ENCODE results near the gene TBXA2R.

DNA sequence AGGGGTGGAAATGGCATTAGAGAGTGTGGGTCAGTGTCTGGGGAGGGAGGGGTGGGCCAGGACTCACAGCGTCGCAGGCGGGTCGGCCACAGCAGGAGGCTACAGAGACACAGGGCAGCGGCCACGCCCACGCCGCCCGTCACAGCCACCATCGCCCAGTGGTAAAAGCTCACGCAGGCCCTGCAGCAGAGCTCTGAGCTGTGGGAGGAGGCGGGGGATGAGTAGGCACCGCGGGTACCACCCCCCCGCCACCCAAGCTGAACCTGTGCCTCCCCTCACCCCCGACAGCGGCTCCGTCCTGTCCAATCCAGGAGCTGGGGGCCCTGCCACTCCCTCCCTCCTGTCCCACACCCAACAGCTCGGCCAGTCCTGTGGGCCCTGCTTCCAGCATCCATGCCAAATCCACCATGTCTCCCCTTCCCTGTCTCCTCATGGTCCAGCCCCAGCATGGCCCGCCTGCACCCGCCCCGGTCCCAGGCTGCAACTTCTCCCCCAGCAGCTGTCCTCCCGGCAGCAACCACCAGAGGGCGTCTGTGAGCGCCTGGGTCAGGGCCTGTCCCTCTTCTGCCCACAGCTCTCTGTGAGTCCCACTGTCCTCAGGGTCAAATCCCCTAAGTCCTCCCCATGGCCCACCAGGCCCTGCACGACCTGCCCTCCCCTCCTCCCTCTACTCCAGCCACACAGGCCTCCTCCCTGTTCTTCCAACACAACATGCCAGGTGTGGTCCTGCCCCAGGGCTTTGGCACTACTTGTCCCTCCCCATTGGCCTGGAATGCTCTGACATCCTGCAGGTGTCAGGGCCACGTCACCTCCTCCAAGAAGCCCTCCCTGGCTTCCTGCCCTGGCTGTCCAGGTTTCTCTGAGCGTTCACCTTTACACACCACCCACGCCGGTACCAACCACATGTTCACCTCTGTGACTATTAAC, 61.7 kb downstream of the TBXA2R start:
- TF ChIP-seq, protein P1, sequence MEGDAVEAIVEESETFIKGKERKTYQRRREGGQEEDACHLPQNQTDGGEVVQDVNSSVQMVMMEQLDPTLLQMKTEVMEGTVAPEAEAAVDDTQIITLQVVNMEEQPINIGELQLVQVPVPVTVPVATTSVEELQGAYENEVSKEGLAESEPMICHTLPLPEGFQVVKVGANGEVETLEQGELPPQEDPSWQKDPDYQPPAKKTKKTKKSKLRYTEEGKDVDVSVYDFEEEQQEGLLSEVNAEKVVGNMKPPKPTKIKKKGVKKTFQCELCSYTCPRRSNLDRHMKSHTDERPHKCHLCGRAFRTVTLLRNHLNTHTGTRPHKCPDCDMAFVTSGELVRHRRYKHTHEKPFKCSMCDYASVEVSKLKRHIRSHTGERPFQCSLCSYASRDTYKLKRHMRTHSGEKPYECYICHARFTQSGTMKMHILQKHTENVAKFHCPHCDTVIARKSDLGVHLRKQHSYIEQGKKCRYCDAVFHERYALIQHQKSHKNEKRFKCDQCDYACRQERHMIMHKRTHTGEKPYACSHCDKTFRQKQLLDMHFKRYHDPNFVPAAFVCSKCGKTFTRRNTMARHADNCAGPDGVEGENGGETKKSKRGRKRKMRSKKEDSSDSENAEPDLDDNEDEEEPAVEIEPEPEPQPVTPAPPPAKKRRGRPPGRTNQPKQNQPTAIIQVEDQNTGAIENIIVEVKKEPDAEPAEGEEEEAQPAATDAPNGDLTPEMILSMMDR (IDR thresholded peaks at IDR 0.05; ENCODE audit: low read length): peak; percentile 95
- TF ChIP-seq EZH2 (IDR thresholded peaks at IDR 0.05; ENCODE audit: borderline replicate concordance, low read length): no peak

Data from OCI-LY1 (cell line).